Brain pericyte (primary cell): ENCODE measurements around the gene MAGI1.

ENCODE experiments used
- DNase-seq: peaks from one replicate; pipeline ENCODE4 v3.0.0-alpha.2; 2012; ENCODE audit warnings: low read depth, low spot score

Gene MAGI1

GRCh38 chr3:65807225-65807624 lies 231.5 kb downstream of the MAGI1 start:
- no peak for DNase-seq

DNA sequence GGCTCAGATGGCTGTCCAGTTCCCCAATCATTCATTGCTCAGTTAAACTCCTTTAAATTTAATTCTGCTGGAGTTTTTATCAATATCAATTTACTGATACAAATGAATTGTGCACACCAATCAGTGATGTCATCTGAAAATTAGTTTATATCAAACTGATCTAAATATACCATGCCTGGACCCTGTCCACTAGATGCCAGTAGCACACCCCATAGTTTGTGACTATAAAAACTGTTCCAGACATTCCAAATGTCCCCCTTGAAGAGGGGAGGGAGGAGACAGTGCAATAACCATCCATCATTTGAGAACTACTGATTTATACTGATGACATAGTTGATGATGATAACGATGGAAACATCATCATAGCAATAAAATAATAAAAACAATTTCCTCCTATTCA lies 232.1 kb downstream of the MAGI1 start:
- DNase-seq = no peak

GRCh38 chr3:65796676-65797075 lies 242.0 kb downstream of the MAGI1 start:
- no peak for DNase-seq

DNA sequence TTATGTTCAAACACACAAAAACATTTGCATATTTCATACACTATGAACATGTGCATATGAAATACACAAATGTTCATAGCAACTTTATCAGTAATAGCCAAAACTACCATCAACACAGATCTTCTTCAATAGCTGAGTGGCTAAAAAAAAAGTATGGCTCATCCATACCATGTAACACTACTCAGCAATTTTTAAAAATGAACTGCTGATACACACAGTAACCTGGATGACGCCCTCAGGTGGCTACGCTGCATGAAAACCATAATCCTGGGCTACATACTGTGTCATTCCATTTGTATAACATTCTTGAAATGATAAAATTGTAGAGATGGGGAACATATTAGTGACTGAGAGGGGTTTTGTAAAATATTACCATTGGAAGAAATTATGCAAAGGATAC lies 243.6 kb downstream of the MAGI1 start:
- DNase-seq = no peak

DNA sequence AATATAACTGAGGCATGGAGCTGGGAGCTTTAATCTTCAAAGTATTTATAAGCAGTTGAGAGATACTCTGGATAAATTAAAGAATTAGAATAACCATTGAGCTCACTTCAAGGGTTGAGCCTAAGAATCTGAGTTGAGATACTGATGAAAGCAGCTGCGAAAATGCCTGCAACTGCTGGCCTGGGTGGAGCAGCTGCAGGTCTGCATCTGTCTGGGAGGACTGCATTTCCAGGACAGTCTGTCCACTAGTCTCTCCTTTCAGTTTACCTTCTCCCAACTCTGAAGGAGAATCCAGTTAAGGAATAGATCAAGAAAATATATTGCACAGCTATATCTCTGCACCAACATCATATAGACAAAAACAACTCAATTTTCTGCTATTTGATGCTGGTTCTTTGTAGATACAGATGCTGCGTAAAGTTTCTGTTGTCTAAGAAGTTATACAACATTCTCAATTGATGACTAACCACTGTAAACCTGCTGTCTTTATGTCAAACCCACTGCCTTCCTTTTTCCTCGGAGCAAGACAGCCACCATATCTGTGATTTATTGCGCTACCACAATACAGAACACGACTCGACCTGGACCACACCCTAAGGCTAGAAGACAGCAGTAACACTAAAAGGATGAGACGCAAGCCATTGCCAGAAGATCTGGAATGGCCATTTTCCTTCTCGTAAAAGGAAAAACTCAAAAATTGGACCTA lies 245.1 kb downstream of the MAGI1 start:
- no peak for DNase-seq

- DNase-seq = no peak
Observed at GRCh38 chr3:65788461-65788860, 250.3 kb downstream of the MAGI1 start.

DNA sequence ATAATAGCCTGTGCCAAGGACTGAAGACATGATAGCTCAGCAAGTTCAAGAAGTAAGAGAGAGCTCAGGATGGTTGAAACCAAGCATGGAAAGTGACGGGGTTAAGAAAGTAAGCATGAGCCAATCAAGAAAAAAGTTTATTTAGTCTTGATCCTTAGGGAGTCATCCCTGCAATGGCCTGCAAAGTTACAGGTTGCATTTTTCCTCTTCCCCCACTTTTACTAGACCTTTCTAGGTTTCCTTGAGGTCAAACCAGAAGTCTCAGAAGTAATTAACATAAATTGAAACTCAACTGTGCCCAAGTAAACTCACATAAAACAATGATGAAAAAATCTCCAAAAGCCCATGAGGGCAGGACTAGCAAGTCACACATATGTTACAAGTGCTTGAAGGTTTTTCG lies 250.9 kb downstream of the MAGI1 start:
- DNase-seq = no peak

GRCh38 chr3:65787340-65787739 lies 251.4 kb downstream of the MAGI1 start:
- DNase-seq = no peak

GRCh38 chr3:65786890-65787289 lies 251.8 kb downstream of the MAGI1 start:
- DNase-seq = no peak

DNA sequence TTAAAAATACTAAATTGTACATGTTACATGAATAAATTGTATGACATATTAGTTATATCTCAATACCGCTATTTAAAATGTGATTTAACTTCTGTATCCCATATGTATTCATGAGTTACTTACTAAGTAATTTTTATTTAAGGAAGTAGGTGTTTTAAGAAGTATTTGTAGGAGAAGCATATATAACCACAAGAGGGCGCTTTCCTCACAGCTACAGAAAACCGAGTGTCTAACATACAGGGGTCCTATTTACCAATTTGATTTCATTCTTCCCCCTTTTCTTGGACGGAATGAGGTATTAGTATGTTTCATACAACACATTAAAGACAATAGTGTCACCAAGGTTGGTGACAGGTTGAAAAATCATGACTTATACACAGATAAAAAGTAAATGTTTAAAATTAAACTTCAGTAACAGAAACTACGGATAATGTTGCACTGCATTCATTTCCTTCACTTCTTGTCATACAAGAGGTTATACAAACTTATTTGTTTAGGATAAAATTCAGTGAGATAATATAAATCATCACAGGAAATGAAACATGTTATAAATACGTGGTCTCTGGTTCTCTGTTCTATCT lies 253.6 kb downstream of the MAGI1 start:
- DNase-seq = no peak

GRCh38 chr3:65783117-65783516 lies 255.6 kb downstream of the MAGI1 start:
- no peak for DNase-seq

- DNase-seq = no peak
Observed at GRCh38 chr3:65781594-65781993, 257.1 kb downstream of the MAGI1 start.

GRCh38 chr3:65779390-65779789 lies 259.3 kb downstream of the MAGI1 start:
- no peak for DNase-seq

GRCh38 chr3:65778968-65779367 lies 259.8 kb downstream of the MAGI1 start:
- no peak for DNase-seq

DNA sequence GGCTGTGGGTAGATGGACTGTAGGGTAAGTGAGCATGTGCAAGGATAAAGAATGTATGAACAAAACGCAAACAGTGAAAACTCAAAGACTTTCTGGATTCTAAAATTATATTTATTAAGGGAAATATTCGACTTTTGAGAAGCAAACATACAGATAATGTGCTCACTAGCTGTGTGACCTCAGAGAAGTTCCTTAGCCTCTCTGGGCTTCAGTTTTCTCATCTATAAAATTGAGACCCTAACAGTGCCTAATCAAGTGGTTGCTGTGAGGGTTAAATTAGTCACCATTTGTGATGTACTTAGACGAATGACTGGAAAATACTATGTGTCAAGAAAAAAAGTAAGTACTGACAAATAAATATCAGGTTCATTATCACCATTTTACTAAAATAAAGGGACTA lies 261.7 kb downstream of the MAGI1 start:
- no peak for DNase-seq

GRCh38 chr3:65776494-65776893 lies 262.2 kb downstream of the MAGI1 start:
- no peak for DNase-seq

DNA sequence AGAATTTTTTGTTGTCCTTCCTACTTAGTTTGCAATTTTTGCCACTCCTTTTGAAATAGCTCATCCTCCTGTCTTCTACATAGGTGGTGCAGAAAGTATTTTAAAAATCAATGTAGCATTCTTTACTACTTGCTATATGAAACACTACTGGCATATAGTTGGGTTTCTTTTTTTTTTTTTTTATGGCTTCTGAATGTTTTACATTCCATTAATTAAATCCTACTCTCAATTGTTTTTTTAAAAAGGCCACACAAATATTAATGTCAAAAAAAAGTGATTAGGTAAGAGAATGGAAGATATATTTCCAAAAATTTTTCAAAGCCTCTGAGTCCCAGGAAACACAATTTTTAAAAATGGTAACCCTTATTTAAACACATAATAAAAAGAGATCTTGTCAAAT lies 262.6 kb downstream of the MAGI1 start:
- DNase-seq = no peak

DNA sequence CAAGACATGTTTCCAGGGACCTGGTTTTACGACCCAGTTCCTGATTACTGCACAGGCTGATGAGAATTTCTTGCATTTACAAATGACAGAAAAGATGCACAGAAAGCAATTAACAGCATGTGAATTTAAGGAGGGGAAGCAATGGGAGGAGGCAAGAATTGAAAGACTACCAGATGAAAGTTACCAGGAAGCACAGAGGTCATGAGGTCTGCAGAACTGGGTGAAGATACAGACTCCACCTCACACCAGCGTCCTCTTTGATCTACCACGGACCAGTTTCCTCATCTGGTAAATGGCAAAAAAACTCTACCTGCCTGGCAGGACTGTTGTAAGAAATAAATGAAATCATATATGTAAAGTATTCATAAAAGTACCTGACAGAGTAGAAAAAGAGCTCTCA lies 266.0 kb downstream of the MAGI1 start:
- no peak for DNase-seq

- DNase-seq = no peak
Observed at GRCh38 chr3:65767551-65767950, 271.2 kb downstream of the MAGI1 start.

GRCh38 chr3:65762235-65762580 lies 276.5 kb downstream of the MAGI1 start:
- no peak for DNase-seq

- no peak for DNase-seq
Observed at GRCh38 chr3:65761446-65762234, 277.1 kb downstream of the MAGI1 start.

DNA sequence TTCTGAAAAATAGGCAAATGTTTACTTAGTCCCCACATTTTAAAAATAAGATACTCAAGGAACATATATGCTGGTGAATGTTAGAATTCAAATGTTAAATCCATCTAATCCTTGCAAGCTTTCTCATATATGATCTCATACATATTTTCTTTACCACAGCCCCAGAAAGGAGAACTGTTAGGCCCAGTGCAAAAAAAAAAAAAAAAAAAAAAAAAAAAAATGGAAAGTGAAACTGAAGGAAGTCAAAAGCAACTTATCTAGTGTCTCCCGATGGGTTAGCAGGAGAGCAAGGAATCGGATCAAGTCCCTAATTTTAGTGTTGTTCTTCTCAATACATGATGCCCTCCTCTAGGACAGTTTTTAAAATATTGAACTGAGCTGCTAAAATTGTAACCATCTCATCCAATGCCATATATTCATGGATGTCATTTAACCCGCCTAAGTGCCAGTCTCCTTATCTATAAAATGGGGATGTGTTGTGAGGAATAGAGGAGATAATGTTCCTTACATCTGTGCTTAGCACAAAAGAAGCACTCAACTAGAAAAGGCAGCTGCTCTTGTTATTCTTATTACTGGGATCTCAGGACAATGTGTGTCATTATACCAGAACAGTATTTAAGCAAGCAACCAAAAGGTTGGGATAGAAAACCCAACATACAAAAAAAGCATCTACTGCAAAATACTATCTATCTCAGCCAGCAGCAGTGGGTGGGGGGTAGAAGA lies 279.7 kb downstream of the MAGI1 start:
- no peak for DNase-seq
